Measurements from ENCODE around the gene KIAA1958. TPM values are rescaled to one million over a fixed set of nuclear protein-coding genes. Genes with fewer than 3 reads are reported as not detected.

Gene KIAA1958
- total RNA-seq, 4 donors from 2014 or later, result 5.7 to 11.1 (median 6.8) TPM

- 87 to 88% methylated on average over 3 of the region's 3 CpGs for WGBS, 2 donors
- no peak for DNase-seq (ENCODE audit: low spot score in 2 of 2)
- TF ChIP-seq POLR2A (IDR thresholded peaks at IDR 0.05), result no peak
- TF ChIP-seq, protein P1, sequence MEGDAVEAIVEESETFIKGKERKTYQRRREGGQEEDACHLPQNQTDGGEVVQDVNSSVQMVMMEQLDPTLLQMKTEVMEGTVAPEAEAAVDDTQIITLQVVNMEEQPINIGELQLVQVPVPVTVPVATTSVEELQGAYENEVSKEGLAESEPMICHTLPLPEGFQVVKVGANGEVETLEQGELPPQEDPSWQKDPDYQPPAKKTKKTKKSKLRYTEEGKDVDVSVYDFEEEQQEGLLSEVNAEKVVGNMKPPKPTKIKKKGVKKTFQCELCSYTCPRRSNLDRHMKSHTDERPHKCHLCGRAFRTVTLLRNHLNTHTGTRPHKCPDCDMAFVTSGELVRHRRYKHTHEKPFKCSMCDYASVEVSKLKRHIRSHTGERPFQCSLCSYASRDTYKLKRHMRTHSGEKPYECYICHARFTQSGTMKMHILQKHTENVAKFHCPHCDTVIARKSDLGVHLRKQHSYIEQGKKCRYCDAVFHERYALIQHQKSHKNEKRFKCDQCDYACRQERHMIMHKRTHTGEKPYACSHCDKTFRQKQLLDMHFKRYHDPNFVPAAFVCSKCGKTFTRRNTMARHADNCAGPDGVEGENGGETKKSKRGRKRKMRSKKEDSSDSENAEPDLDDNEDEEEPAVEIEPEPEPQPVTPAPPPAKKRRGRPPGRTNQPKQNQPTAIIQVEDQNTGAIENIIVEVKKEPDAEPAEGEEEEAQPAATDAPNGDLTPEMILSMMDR (IDR thresholded peaks at IDR 0.05), result no peak
- intact Hi-C loops (cut with DNase I; ENCODE audit: low total_unique reads), result no loop called here
- H3K4me3 ChIP-seq (ENCODE audit: low read depth, poor library complexity, severe bottlenecking), result no peak overlapping the region
Measured at GRCh38 chr9:112485574-112485973, 1.1 kb upstream of the KIAA1958 start.

- no peak for TF ChIP-seq POLR2A (IDR thresholded peaks at IDR 0.05)
- TF ChIP-seq, protein P1 (IDR thresholded peaks at IDR 0.05), result no peak
- DNase-seq (ENCODE audit: low spot score in 2 of 2), result peak; percentile 19 to 89
- intact Hi-C loops (cut with DNase I; ENCODE audit: low total_unique reads), result no loop called here
- 1% methylated on average over 24 to 44 of the region's 80 CpGs for WGBS, 2 donors
- H3K4me3 ChIP-seq (ENCODE audit: low read depth, poor library complexity, severe bottlenecking), result peak overlapping the region; percentile 98
Measured at GRCh38 chr9:112487008-112487798, 576 bp downstream of the KIAA1958 start.

DNA sequence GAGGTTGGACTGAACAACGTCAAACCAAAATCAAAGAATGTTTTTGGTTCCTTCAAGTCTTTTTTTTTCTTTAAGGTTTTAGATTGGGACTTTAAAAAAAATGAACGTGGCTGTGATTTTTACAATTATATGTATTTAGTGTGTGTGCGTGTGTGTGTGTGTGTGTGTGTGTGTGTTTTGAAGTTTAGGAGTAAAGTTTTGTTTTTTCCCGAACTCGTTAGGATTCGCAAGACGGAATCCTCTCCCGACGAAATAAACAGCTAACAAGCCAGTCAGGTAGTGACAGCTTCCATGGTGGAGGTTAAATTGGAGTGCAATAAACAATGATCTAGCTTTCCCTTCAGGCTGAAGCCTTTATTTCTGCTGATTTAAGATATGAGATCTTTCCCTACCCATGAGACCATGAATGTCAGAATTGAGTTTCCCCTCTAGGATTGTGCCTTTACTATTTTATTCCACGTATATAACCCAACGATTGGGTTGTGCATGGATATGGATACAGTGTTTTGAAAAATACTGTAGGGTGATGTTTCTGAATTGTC, 1.2 kb downstream of the KIAA1958 start:
- 17 to 18% methylated on average over 11 of the region's 11 CpGs for WGBS, 2 donors
- DNase-seq (ENCODE audit: low spot score in 2 of 2), result no peak
- H3K4me3 ChIP-seq (ENCODE audit: low read depth, poor library complexity, severe bottlenecking), result peak overlapping the region; percentile 98
- TF ChIP-seq, protein P1 (IDR thresholded peaks at IDR 0.05), result no peak
- TF ChIP-seq POLR2A (IDR thresholded peaks at IDR 0.05), result no peak
- intact Hi-C loops (cut with DNase I; ENCODE audit: low total_unique reads), result no loop called here

DNA sequence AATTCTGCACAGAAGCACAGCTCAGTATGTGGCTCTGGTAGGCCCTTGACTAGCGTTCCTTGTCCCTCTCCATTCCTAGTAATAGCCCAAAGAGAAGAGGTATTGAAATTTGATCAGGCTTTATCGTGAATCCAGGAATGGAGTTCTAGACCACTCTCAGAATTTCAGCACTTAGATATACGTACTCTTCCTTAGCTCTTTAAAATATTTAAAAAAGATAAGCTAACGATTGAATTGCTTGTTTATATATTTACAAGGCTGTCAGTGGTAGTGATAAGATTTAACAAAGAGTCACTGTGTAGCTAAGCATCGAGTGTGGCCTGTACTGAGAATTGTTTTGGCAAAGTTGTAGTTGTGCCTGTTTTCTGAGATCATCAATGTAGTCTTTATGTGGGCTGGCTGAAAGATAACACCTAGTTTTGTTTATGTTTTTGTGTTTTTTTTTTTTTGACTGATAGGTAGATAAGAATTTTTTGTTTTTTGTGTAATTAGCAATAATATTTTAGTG, 2.5 kb downstream of the KIAA1958 start:
- no peak for TF ChIP-seq POLR2A (IDR thresholded peaks at IDR 0.05)
- TF ChIP-seq, protein P1 (IDR thresholded peaks at IDR 0.05), result no peak
- H3K4me3 ChIP-seq (ENCODE audit: low read depth, poor library complexity, severe bottlenecking), result no peak overlapping the region
- DNase-seq (ENCODE audit: low spot score in 2 of 2), result no peak
- intact Hi-C loops (cut with DNase I; ENCODE audit: low total_unique reads), result no loop called here
- 72 to 79% methylated on average over 5 of the region's 5 CpGs for WGBS, 2 donors

DNA sequence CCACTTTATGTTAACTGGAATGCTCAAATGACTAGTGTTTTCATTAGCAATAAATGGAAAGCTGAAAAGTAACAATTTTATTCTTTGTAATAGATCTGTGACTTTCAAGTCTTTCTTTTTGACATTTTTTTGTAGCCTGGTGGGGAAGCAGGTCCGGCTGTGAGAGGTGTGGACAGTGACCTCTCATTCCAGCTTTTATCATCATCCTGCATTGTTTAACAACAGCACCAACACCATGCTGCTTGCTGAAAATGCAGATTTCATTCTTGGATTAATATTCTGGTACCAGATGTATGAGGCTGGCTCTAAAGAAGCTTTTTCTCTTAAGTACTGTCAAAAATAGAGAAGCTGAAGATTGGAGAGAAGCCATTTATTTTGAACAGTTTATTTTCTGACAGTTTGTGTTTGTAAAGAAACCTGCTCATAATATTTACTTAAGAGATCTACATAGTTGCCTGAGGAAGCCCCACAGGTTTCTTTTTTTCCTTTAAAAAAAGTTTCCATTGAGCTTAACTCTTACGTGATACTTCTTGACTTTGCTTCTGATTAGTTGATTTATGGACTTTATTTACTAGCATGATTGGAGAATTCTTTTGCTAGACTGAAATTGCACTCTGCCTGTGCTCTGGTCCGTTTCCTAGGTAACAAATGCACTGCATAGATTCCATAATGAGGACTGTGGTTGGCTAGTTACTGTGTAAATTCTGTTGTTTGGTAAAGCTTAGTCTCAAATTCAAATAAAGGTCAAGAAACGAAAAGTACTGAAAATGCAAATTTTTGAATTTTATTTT, 3.4 kb downstream of the KIAA1958 start:
- intact Hi-C loops (cut with DNase I; ENCODE audit: low total_unique reads), result no loop called here

More for the DNA sequence above, 3.4 kb downstream of the KIAA1958 start:
- no peak for DNase-seq (ENCODE audit: low spot score in 2 of 2)
- H3K4me3 ChIP-seq (ENCODE audit: low read depth, poor library complexity, severe bottlenecking), result no peak overlapping the region
- TF ChIP-seq, protein P1 (IDR thresholded peaks at IDR 0.05), result no peak
- no peak for TF ChIP-seq POLR2A (IDR thresholded peaks at IDR 0.05)
- WGBS, 2 donors, result 76 to 77% methylated on average over 4 of the region's 4 CpGs

All from lower leg skin (tissue), 4 donors.